ENCODE results near the gene AIF1L.

The AIF1L gene

DNA sequence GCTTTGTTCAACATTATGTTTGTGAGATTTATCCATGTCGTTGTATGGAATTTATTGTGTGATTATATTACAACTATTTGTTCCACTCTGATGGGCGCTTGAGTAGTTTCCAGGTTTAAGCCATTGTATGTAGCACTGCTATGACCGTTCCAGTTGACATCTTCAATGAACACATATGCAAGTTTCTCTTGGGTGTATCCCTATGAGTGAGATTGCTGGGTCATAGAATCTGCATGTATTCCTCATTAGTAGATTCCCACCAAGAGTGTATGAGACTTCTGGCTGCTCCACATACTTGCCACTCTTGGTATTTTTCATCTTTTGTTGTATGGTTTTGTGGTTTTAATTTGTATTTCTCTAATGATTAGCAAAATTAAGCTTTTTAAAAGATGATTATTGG, 51.9 kb downstream of the AIF1L start:
- no peak for DNase-seq
- no peak overlapping the region for H2AK5ac ChIP-seq (ENCODE audit: low read length, severe bottlenecking)
- no peak overlapping the region for H4K91ac ChIP-seq (ENCODE audit: low read length)
- 96% methylated on average over 3 of the region's 3 CpGs for WGBS
- H2BK120ac ChIP-seq (ENCODE audit: low read depth, low read length), result no peak overlapping the region
- H2BK5ac ChIP-seq (ENCODE audit: low read depth, low read length, poor library complexity, severe bottlenecking), result no peak overlapping the region
- no peak overlapping the region for H2AFZ ChIP-seq (ENCODE audit: low read depth, low read length)
- no peaks in the 10 kb centered on the region for H3K9me3 ChIP-seq (ENCODE audit: control insufficient read depth, low read length)
- H3K4me2 ChIP-seq (ENCODE audit: low read length, poor library complexity, severe bottlenecking), result no peak overlapping the region
- no peak overlapping the region for H3K4me3 ChIP-seq (ENCODE audit: insufficient read depth in 1 of 2, low read depth in 1 of 2, low read length in 2 of 2)
- H3K4ac ChIP-seq (ENCODE audit: low read depth in 1 of 2, low read length in 2 of 2), result no peak overlapping the region
- H3K27me3 ChIP-seq (ENCODE audit: control insufficient read depth in 1 of 2, insufficient read depth in 1 of 2, low read length in 2 of 2), result no peaks in the 10 kb centered on the region
- peaks cover 42 to 97% of the 10 kb centered on the region in 2 experiments for H3K36me3 ChIP-seq (ENCODE audit: control insufficient read depth in 1 of 2, insufficient read depth in 2 of 2, low read depth in 1 of 2, low read length in 2 of 2)
- peaks cover 2% of the 10 kb centered on the region for H3K4me1 ChIP-seq (ENCODE audit: control insufficient read depth, insufficient read depth, low read depth, low read length)
- H2BK12ac ChIP-seq (ENCODE audit: low read length in 2 of 2), result no peak overlapping the region
- no peak overlapping the region for H3K9ac ChIP-seq (ENCODE audit: low read length)
- H3K79me1 ChIP-seq (replicated peaks; ENCODE audit: low read length, poor library complexity, severe bottlenecking), result peaks cover 19% of the 10 kb centered on the region
- H4K8ac ChIP-seq (ENCODE audit: low read length), result no peak overlapping the region
- no peak overlapping the region for H3K18ac ChIP-seq (ENCODE audit: low read depth in 1 of 2, low read length in 2 of 2)
- no peak overlapping the region for H3K27ac ChIP-seq (ENCODE audit: low read length, poor library complexity, severe bottlenecking)
- no peak overlapping the region for H3K23ac ChIP-seq (ENCODE audit: low read length in 2 of 2)
- no peak overlapping the region for H2BK15ac ChIP-seq (ENCODE audit: low read depth, poor library complexity, severe bottlenecking)
- H3K14ac ChIP-seq (ENCODE audit: low read length in 2 of 2), result no peak overlapping the region

DNA sequence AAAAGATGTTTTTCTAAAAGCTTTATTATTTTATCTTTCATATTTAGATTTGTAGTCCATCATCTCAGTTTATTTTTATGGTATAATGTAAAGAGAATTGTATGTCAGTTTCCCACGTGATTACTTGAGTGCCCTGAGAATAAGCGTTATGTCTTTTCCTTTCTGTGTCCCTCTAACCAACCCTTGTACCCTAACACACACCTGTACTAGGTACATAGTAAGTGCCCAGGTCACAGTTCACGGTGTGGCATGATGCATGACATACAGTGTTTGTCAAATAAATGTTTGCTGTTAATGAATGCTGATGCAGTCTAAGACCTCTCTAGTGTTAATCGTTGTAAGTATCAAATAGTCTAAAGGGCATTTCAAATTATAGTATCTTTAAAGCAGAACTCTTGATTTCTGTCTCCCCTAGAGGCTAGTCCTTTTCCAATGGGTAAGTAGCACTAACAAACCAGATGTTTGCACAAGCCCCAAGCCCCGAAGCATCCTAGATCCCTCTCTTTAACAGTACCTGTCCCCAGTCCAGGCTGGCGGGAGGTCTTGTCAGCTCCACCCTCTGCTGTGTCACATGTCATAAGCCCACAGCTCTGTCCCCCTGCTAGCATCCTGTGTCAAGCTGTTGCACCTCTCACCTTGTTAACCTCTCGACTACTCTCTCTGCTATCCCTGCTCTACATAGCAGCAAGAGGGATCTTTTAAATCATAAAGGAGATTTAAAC, 52.8 kb downstream of the AIF1L start:
- Histone ChIP-seq H2BK15ac (ENCODE audit: low read depth, poor library complexity, severe bottlenecking) (no peak overlapping the region), H2BK120ac (ENCODE audit: low read depth, low read length) (no peak overlapping the region), H4K8ac (ENCODE audit: low read length) (no peak overlapping the region), H3K4me1 (ENCODE audit: control insufficient read depth, insufficient read depth, low read depth, low read length) (peaks cover 2% of the 10 kb centered on the region), H3K4me2 (ENCODE audit: low read length, poor library complexity, severe bottlenecking) (no peak overlapping the region), H3K14ac (ENCODE audit: low read length in 2 of 2) (no peak overlapping the region), H3K36me3 (ENCODE audit: control insufficient read depth in 1 of 2, insufficient read depth in 2 of 2, low read depth in 1 of 2, low read length in 2 of 2) (peaks cover 48 to 98% of the 10 kb centered on the region in 2 experiments), H3K18ac (ENCODE audit: low read depth in 1 of 2, low read length in 2 of 2) (no peak overlapping the region), H3K9me3 (ENCODE audit: control insufficient read depth, low read length) (no peaks in the 10 kb centered on the region), H3K27me3 (ENCODE audit: control insufficient read depth in 1 of 2, insufficient read depth in 1 of 2, low read length in 2 of 2) (no peaks in the 10 kb centered on the region), H2AFZ (ENCODE audit: low read depth, low read length) (no peak overlapping the region), H3K23ac (ENCODE audit: low read length in 2 of 2) (no peak overlapping the region), H4K91ac (ENCODE audit: low read length) (no peak overlapping the region), H2BK5ac (ENCODE audit: low read depth, low read length, poor library complexity, severe bottlenecking) (no peak overlapping the region), H2AK5ac (ENCODE audit: low read length, severe bottlenecking) (no peak overlapping the region), H3K27ac (ENCODE audit: low read length, poor library complexity, severe bottlenecking) (no peak overlapping the region), H3K4me3 (ENCODE audit: insufficient read depth in 1 of 2, low read depth in 1 of 2, low read length in 2 of 2) (no peak overlapping the region), H3K79me1 (replicated peaks; ENCODE audit: low read length, poor library complexity, severe bottlenecking) (peaks cover 23% of the 10 kb centered on the region), H3K9ac (ENCODE audit: low read length) (no peak overlapping the region), H2BK12ac (ENCODE audit: low read length in 2 of 2) (no peak overlapping the region), H3K4ac (ENCODE audit: low read depth in 1 of 2, low read length in 2 of 2) (no peak overlapping the region)
- WGBS, result 89% methylated on average over 7 of the region's 7 CpGs
- DNase-seq, result no peak

DNA sequence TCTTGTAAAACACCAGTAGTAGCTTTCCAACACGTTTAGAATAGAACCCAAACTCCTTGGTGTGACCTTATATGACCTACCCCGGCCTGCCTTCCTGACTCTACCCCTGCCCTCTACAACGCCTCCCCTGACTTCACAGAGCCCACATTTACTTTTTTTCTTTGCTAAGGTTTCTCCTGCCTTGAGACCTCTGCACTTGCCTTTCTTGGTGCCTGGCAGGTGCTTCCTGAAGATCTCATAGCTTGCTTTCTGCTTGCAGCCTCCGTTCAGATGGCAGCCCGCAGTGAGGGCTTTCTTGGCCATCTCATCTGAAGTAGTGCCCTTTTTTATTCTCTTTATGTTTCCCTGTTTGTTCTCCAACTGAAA, 53.3 kb downstream of the AIF1L start:
- peaks cover 2% of the 10 kb centered on the region for H3K4me1 ChIP-seq (ENCODE audit: control insufficient read depth, insufficient read depth, low read depth, low read length)
- H3K18ac ChIP-seq (ENCODE audit: low read depth in 1 of 2, low read length in 2 of 2), result no peak overlapping the region
- H3K9me3 ChIP-seq (ENCODE audit: control insufficient read depth, low read length), result no peaks in the 10 kb centered on the region
- no peak overlapping the region for H2BK15ac ChIP-seq (ENCODE audit: low read depth, poor library complexity, severe bottlenecking)
- no peak overlapping the region for H4K8ac ChIP-seq (ENCODE audit: low read length)
- H3K23ac ChIP-seq (ENCODE audit: low read length in 2 of 2), result no peak overlapping the region
- no peak overlapping the region for H3K27ac ChIP-seq (ENCODE audit: low read length, poor library complexity, severe bottlenecking)
- H4K91ac ChIP-seq (ENCODE audit: low read length), result no peak overlapping the region
- H2AFZ ChIP-seq (ENCODE audit: low read depth, low read length), result no peak overlapping the region
- H2AK5ac ChIP-seq (ENCODE audit: low read length, severe bottlenecking), result no peak overlapping the region
- H2BK12ac ChIP-seq (ENCODE audit: low read length in 2 of 2), result no peak overlapping the region
- no peaks in the 10 kb centered on the region for H3K27me3 ChIP-seq (ENCODE audit: control insufficient read depth in 1 of 2, insufficient read depth in 1 of 2, low read length in 2 of 2)
- H3K4me3 ChIP-seq (ENCODE audit: insufficient read depth in 1 of 2, low read depth in 1 of 2, low read length in 2 of 2), result no peak overlapping the region
- H3K36me3 ChIP-seq (ENCODE audit: control insufficient read depth in 1 of 2, insufficient read depth in 2 of 2, low read depth in 1 of 2, low read length in 2 of 2), result peaks cover 48 to 98% of the 10 kb centered on the region in 2 experiments
- peaks cover 23% of the 10 kb centered on the region for H3K79me1 ChIP-seq (replicated peaks; ENCODE audit: low read length, poor library complexity, severe bottlenecking)
- no peak overlapping the region for H2BK5ac ChIP-seq (ENCODE audit: low read depth, low read length, poor library complexity, severe bottlenecking)
- H3K4ac ChIP-seq (ENCODE audit: low read depth in 1 of 2, low read length in 2 of 2), result no peak overlapping the region
- H2BK120ac ChIP-seq (ENCODE audit: low read depth, low read length), result no peak overlapping the region
- 98% methylated on average over 4 of the region's 5 CpGs for WGBS
- H3K14ac ChIP-seq (ENCODE audit: low read length in 2 of 2), result no peak overlapping the region
- no peak for DNase-seq
- H3K4me2 ChIP-seq (ENCODE audit: low read length, poor library complexity, severe bottlenecking), result no peak overlapping the region
- no peak overlapping the region for H3K9ac ChIP-seq (ENCODE audit: low read length)

DNA sequence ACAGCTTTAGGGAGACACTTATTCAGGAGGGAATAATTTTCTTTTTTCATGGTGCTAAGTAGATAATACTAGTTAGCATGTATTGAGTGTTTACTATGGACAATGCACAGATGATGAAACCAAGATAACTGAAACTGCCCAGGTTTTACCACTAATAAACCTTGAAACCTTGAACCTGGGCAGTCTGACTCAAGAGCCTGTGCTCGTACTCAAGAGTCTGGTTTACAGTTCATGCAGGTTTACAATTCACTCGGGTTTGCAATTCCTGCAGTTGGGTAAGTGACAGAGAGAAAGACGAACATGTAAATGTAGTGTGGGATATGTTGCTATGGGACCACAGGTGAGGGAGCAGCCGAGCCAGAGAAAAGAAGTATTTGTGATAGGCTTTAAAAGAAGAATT, 57.3 kb downstream of the AIF1L start:
- no peak for DNase-seq
- WGBS, result 99% methylated on average over 4 of the region's 4 CpGs

More for the DNA sequence above, 57.3 kb downstream of the AIF1L start:
- no peak overlapping the region for H3K14ac ChIP-seq (ENCODE audit: low read length in 2 of 2)
- H3K9ac ChIP-seq (ENCODE audit: low read length), result no peak overlapping the region
- no peak overlapping the region for H3K18ac ChIP-seq (ENCODE audit: low read depth in 1 of 2, low read length in 2 of 2)
- no peak overlapping the region for H3K23ac ChIP-seq (ENCODE audit: low read length in 2 of 2)
- H3K27me3 ChIP-seq (ENCODE audit: control insufficient read depth in 1 of 2, insufficient read depth in 1 of 2, low read length in 2 of 2), result no peaks in the 10 kb centered on the region
- H2BK12ac ChIP-seq (ENCODE audit: low read length in 2 of 2), result no peak overlapping the region
- H2AFZ ChIP-seq (ENCODE audit: low read depth, low read length), result no peak overlapping the region
- no peaks in the 10 kb centered on the region for H3K4me1 ChIP-seq (ENCODE audit: control insufficient read depth, insufficient read depth, low read depth, low read length)
- no peak overlapping the region for H2BK120ac ChIP-seq (ENCODE audit: low read depth, low read length)
- H2BK15ac ChIP-seq (ENCODE audit: low read depth, poor library complexity, severe bottlenecking), result no peak overlapping the region
- H2AK5ac ChIP-seq (ENCODE audit: low read length, severe bottlenecking), result no peak overlapping the region
- H3K4ac ChIP-seq (ENCODE audit: low read depth in 1 of 2, low read length in 2 of 2), result no peak overlapping the region
- H3K4me2 ChIP-seq (ENCODE audit: low read length, poor library complexity, severe bottlenecking), result no peak overlapping the region
- no peak overlapping the region for H3K27ac ChIP-seq (ENCODE audit: low read length, poor library complexity, severe bottlenecking)
- H3K9me3 ChIP-seq (ENCODE audit: control insufficient read depth, low read length), result no peaks in the 10 kb centered on the region
- no peak overlapping the region for H2BK5ac ChIP-seq (ENCODE audit: low read depth, low read length, poor library complexity, severe bottlenecking)
- H3K4me3 ChIP-seq (ENCODE audit: insufficient read depth in 1 of 2, low read depth in 1 of 2, low read length in 2 of 2), result no peak overlapping the region
- no peak overlapping the region for H4K91ac ChIP-seq (ENCODE audit: low read length)
- H3K36me3 ChIP-seq (ENCODE audit: control insufficient read depth in 1 of 2, insufficient read depth in 2 of 2, low read depth in 1 of 2, low read length in 2 of 2), result peaks cover 48 to 79% of the 10 kb centered on the region in 2 experiments
- H4K8ac ChIP-seq (ENCODE audit: low read length), result no peak overlapping the region
- peaks cover 27% of the 10 kb centered on the region for H3K79me1 ChIP-seq (replicated peaks; ENCODE audit: low read length, poor library complexity, severe bottlenecking)
